ENCODE measurements around the gene NNAT.

NNAT gene

DNA sequence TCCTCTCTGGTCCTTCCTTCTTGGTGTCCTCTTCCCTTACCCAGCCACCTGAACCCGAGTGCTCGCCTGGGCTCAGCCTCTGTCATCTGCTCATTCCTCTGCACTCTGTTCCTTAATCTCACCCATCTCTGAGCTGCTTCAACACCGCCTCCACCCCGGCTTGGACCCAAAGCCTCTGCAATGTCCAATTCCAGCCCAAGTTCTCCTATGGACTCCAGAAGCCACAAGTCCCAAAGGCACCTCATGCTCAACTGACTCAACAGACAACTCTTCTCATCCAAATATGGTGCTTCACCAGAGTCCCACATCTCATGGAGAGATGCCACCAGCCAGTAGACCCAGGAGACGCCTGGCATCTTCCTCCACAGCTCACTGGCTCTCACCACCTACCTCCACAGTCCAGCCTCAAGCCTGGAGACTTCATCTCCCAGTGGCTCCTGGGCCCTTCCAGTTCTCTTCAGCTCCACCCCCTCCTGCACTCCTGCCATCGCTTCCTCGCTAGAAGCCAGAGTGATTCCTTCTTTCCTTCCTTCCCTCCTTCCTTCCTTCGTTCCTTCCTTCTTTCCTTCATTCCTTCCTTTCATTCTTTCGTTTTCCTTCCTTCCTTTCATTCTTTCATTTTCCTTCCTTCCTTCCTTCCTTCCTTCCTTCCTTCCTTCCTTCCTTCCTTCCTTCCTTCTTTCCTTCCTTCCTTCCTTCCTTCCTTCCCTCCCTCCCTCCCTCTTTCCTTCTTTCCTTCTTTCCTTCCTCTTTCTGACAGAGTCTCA lies 40.9 kb upstream of the NNAT start:
- TF ChIP-seq, protein P1, sequence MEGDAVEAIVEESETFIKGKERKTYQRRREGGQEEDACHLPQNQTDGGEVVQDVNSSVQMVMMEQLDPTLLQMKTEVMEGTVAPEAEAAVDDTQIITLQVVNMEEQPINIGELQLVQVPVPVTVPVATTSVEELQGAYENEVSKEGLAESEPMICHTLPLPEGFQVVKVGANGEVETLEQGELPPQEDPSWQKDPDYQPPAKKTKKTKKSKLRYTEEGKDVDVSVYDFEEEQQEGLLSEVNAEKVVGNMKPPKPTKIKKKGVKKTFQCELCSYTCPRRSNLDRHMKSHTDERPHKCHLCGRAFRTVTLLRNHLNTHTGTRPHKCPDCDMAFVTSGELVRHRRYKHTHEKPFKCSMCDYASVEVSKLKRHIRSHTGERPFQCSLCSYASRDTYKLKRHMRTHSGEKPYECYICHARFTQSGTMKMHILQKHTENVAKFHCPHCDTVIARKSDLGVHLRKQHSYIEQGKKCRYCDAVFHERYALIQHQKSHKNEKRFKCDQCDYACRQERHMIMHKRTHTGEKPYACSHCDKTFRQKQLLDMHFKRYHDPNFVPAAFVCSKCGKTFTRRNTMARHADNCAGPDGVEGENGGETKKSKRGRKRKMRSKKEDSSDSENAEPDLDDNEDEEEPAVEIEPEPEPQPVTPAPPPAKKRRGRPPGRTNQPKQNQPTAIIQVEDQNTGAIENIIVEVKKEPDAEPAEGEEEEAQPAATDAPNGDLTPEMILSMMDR (IDR thresholded peaks at IDR 0.05), result no peak

DNA sequence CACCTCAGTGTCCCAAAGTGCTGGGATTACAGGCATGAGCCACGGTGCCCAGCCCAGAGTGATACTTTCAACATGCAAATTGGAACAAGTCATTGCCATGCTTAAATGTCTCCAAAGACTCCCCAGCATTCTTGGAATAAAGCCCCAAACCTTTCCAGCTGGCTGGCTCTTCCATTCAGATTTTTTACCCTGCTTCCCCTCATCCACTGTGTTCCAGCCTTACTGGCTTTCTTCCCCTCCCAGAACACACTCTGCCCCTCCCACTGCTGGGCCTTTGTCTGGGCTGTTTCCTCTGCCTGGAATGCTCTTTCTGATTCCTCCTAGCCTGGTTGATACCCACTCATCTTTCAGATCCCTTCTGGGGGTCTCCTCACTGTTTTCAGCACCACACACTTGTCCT lies 40.1 kb upstream of the NNAT start:
- TF ChIP-seq, protein P1 (IDR thresholded peaks at IDR 0.05), result no peak

DNA sequence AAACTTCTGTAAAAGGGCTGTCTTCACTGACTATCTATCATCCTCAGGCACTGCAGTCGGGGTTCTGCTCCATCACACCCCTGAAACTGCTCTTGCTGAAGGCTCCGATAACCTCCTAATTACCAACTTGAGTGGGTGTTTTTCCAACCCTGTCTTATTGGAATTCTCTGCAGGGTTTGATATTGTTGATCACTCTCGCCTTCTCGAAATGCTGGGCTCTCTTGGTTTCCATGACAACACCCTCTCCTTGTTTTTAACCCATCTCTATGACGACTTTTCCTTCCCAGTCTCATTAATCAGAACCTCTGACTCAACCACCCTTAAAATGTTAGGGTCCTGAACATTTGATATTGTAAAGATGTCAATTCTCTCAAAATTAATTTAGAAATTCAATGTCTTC lies 39.4 kb upstream of the NNAT start:
- TF ChIP-seq, protein P1 (IDR thresholded peaks at IDR 0.05), result no peak

DNA sequence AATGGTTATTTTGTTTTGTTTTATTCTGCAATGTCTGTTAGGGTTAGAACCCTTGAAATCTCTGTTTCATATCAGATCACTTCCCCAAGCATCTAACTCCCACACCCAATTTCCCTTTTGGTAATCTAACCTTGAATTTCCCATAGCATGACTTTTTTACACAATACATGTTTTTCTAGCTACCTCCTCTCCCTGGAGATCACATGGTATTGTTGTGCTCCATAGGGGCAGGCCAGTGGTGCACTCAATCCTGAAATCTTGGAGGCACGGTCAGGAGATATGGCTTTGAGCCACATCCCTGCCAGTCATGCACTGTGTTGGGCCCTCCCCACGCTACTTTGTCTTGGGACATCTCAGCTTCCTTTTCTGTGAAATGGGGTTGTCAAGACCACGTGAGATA lies 36.7 kb upstream of the NNAT start:
- TF ChIP-seq, protein P1 (IDR thresholded peaks at IDR 0.05), result no peak

DNA sequence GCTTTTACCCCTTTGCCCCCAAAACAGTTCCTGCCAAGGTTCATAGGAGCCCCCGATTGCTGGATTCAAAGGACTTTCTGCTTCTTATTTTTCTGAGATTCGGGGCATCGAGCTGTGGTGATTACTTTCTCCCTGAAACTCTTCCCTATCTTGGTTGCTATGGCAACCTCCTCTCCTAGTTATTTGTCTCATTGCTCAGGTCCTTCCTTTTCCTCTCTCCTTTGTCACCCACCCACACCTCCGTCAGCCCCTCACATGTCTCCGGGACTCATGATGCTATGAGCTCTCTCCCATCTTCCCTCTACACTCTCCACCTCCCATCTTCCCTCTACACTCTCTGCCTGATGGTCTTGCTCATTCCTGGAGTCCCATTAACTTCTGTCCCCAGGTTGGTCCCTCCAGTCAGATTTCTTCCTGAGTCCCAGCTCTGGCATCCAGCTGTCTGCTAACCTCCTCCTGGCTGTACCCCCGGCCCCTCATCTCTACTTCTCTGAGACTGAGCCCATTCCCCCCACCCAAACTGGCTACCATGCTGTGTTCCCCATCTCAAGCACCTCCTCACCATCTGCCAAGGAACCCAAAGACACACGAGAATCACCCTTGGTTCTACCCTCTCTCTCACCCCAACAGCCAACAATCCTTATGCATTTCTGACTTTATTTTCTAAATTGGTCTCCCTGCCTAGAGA lies 30.2 kb upstream of the NNAT start:
- TF ChIP-seq, protein P1 (IDR thresholded peaks at IDR 0.05), result no peak

DNA sequence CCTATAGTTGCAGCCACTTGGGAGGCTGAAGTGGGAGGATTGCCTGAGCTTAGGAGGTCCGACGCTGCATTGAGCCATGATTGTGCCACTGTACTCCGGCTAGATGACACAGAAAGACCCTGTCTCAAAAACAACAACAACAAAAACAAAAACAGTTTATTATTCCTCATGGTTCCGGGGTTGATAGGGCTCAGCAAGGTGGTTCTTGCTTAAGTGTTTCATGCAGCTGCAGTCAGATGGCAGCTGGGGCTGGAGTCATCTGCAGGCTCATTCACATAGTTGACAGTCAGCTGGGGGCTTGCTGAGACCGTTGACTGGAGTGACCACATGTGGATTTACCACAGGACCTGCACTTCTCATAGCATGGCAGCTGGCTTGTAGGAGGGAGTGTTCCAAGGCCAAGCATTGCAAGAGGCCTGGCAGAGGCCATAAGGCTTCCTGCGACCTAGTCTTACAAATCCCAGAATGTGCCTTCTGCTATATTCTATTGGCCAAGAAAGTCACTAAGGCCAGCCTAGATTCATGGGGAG lies 28.9 kb upstream of the NNAT start:
- TF ChIP-seq, protein P1 (IDR thresholded peaks at IDR 0.05), result no peak

DNA sequence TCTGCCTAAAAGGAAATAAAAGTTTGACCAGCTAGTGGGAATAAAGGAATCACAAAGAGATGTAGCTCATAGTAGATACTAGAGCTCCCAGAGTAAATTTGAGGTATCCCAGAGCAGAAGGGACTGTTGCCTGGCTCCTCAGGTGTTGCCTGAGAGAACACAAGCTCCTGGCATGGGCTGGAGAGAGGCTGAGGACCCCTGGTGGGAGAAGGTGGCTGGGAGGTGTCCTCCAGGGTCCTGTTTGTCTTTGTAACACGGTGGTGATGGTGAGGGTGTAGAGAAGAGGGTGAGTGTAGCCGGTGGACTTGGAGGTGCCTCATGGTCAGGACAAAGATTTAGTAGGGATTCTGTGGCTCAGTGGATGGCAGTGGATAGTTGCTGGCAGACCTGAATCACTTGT lies 28.1 kb upstream of the NNAT start:
- TF ChIP-seq, protein P1 (IDR thresholded peaks at IDR 0.05), result no peak

Data from LNCAP (cell line).